T-helper 17 cell (primary cell): ENCODE measurements around the gene JAKMIP3. TPM values are rescaled to one million over a fixed set of nuclear protein-coding genes. Genes with fewer than 3 reads are reported as not detected.
A peak's percentile ranks its signal among the peaks of the same experiment; 100 is the strongest.

Experiments used
- ATAC-seq: fragments of 150-1000 bp; cut with Tn5 transposase; 2 replicates; pipeline ENCODE4 v1.10.0; 2021; ENCODE audit warnings: mild to moderate bottlenecking, moderate library complexity
- DNase-seq, 3 donors: peaks; one replicate each; pipeline versions ENCODE4 v3.0.0 to v3.0.0-alpha.2; 2020 to 2021
- H3K9me3 ChIP-seq: one replicate; pipeline ENCODE4 v1.7.0; 2013; ENCODE audit warnings: low read length, mild to moderate bottlenecking; ENCODE audit not compliant: control insufficient read depth, poor library complexity, severe bottlenecking
- H3K27ac Mint-ChIP-seq: one replicate; pipeline ENCODE4 v1.8.0; 2022; ENCODE audit warnings: mild to moderate bottlenecking, moderate library complexity, mixed read lengths
- H3K27me3 Mint-ChIP-seq: one replicate; pipeline ENCODE4 v1.8.0; 2022; ENCODE audit warnings: mixed read lengths
- H3K36me3 Mint-ChIP-seq: one replicate; pipeline ENCODE4 v1.8.0; 2022; ENCODE audit warnings: low read depth, mixed read lengths
- H3K4me1 Mint-ChIP-seq: one replicate; pipeline ENCODE4 v1.8.0; 2022; ENCODE audit warnings: mild to moderate bottlenecking, mixed read lengths
- H3K4me3 Mint-ChIP-seq: one replicate; pipeline ENCODE4 v1.8.0; 2022; ENCODE audit warnings: mild to moderate bottlenecking, moderate library complexity, mixed read lengths
- total RNA-seq, 4 donors: library from RNA in 2 of 4; stranded (reverse) in 2 of 4; gene quantifications; one replicate each; pipeline ENCODE4 v1.2.3 and lab custom pipeline; 2022 to 2026

JAKMIP3 gene
- total RNA-seq: under 1 TPM; 0.22 to 0.39 TPM
- total RNA-seq (lab: John Stamatoyannopoulos, UW): 1.7 to 7.3 reads per million in 2 donors

DNA sequence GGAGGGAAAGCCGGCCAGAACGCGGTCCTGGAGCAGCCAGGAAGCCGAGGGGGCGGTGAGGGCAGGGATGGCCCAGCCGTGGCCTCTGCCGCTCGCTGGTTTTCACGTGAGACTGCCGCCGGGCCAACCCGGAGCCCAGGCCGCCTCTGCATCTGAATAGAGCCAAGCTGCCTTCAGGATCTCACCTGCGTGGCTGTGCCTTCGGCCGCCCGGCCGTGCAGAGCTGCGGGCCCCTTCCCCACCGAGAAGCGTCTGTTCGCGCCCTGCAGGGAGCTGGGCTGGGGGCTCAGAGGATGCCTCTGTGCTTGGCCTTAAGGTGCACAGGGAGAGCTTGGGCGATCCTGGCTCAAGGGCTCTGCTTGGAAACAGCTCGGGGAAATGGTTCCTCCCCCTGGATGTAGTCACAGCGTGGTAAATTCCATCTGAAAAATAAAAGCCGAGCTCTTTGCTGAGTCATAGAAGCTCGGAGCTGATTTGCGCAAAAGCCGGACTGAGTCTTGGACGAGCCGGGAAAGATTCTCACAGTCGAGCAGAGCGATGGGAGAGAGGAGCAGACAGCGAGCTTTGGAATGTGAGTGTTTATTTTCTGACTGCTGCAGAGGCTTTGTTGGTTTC lies at the start of gene JAKMIP3:
Gene JAKMIP3, plus strand, starts transcription at position 456 of the 615 bp plus-strand sequence. CDS start 38,863 bp downstream, outside the sequence.
- ATAC-seq (no peak), DNase-seq (no peak)
- peaks cover 52% of the 10 kb centered on the region for H3K27me3 Mint-ChIP-seq
- peak within 1 kb of the TSS; percentile 62 for H3K27ac Mint-ChIP-seq
- no peaks in the 10 kb centered on the region for H3K9me3 ChIP-seq
- peak within 1 kb of the TSS; percentile 83 for H3K4me3 Mint-ChIP-seq
- peaks cover 13% of the 10 kb centered on the region for H3K4me1 Mint-ChIP-seq
- no peaks in the 10 kb centered on the region for H3K36me3 Mint-ChIP-seq

DNA sequence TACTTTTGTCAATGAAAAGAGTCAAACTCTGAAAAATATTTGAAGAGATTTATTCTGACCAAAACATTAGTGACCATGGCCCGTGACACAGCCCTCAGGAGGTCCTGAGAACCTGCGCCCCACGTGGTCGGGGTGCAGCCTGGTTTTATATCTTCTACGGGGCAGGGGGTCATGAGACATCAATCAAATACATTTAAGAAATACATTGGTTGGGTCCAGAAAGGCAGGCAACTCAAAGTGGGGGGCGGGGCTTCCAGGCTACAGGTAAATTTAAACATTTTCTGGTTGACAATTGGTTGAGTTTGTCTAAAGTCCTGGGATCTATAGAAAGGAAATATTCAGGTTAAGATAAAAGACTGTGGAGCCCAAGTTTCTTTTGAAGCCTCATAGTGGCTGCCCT lies 49.2 kb upstream of the JAKMIP3 start:
- H3K9me3 ChIP-seq: no peaks in the 10 kb centered on the region
- no peak for ATAC-seq
- Mint-ChIP-seq H3K4me3 (no peak overlapping the region), H3K36me3 (no peaks in the 10 kb centered on the region), H3K4me1 (peaks cover 2% of the 10 kb centered on the region), H3K27me3 (peaks cover 22% of the 10 kb centered on the region), H3K27ac (peak overlapping the region; percentile 47)
- DNase-seq: no peak

- Mint-ChIP-seq H3K4me1 (peaks cover 8% of the 10 kb centered on the region), H3K27ac (no peak overlapping the region), H3K27me3 (peaks cover 23% of the 10 kb centered on the region), H3K36me3 (no peaks in the 10 kb centered on the region), H3K4me3 (no peak overlapping the region)
- no peak for ATAC-seq
- no peak for DNase-seq
- H3K9me3 ChIP-seq: no peaks in the 10 kb centered on the region
Observed at GRCh38 chr10:132018446-132018845, 47.3 kb upstream of the JAKMIP3 start.

GRCh38 chr10:132019366-132019765 lies 46.4 kb upstream of the JAKMIP3 start:
- Mint-ChIP-seq H3K36me3 (no peaks in the 10 kb centered on the region), H3K4me3 (no peak overlapping the region), H3K27ac (no peak overlapping the region), H3K27me3 (peaks cover 28% of the 10 kb centered on the region), H3K4me1 (peaks cover 10% of the 10 kb centered on the region)
- no peaks in the 10 kb centered on the region for H3K9me3 ChIP-seq
- DNase-seq (no peak), ATAC-seq (no peak)

- no peak for DNase-seq
- H3K27me3 Mint-ChIP-seq: peaks cover 35% of the 10 kb centered on the region
- no peak for ATAC-seq
- H3K4me3 Mint-ChIP-seq: no peak overlapping the region
- peaks cover 10% of the 10 kb centered on the region for H3K4me1 Mint-ChIP-seq
- H3K9me3 ChIP-seq: no peaks in the 10 kb centered on the region
- H3K36me3 Mint-ChIP-seq: no peaks in the 10 kb centered on the region
- peak overlapping the region; percentile 73 for H3K27ac Mint-ChIP-seq
Observed at GRCh38 chr10:132020456-132020855, 45.3 kb upstream of the JAKMIP3 start.

DNA sequence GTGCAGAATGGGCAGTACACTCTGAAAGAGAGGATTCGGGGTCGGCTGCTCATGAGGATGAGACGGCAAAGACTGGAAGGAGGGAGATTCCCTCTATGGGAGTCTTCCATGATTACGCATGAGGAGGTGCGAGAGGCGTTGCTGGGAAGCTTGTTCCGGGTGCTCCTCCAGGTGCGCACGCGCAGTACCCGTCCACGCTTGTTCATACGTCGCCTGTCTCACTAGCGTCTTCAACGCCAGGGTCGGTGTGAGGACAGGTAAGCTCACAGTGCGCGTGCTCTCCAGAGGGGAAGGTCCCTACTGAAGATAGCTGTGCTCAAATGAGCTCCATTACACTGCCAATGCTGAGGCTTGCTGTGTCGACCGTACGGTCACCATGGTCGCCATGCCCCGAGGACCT lies 44.7 kb upstream of the JAKMIP3 start:
- H3K36me3 Mint-ChIP-seq: no peaks in the 10 kb centered on the region
- ATAC-seq: no peak
- DNase-seq: no peak
- no peak overlapping the region for H3K4me3 Mint-ChIP-seq
- peaks cover 36% of the 10 kb centered on the region for H3K27me3 Mint-ChIP-seq
- H3K9me3 ChIP-seq: no peaks in the 10 kb centered on the region
- H3K4me1 Mint-ChIP-seq: peaks cover 10% of the 10 kb centered on the region
- peak overlapping the region; percentile 73 for H3K27ac Mint-ChIP-seq

DNA sequence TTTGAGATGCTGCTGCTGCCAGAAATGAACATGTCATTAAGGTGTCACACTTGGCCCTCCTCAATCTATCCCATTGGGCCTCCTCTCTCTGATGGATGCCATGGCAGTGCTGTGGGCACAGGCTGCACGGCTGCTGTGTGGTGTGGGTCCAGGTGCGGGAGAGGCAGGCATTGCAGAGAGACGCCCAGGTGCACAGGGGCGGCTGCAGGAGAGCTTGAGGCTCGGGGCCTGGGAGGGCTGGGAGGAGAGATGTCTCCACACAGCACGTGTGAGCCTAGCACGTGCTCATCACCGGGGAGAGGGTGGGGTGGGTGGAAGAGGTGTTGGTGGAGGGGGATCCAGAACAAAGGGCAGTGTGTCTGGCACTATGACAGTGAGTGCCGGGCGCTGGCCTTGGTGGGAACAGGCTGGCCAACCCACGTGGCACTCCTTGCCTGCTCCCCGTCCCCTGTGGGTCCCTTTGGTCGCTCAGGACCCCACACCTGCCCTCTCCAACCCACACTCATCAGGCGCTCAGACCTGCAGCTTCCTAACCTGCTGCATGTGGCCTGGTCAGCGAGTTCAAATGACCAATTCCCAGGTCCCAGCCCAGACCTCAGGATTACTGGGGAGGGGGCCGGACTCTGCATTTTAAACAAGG lies 44.1 kb upstream of the JAKMIP3 start:
- Mint-ChIP-seq H3K27me3 (peaks cover 39% of the 10 kb centered on the region), H3K36me3 (no peaks in the 10 kb centered on the region), H3K4me3 (no peak overlapping the region), H3K4me1 (peaks cover 10% of the 10 kb centered on the region), H3K27ac (no peak overlapping the region)
- ATAC-seq: no peak
- H3K9me3 ChIP-seq: no peaks in the 10 kb centered on the region
- no peak for DNase-seq

- H3K27ac Mint-ChIP-seq: no peak overlapping the region
Observed at GRCh38 chr10:132022241-132022640, 43.5 kb upstream of the JAKMIP3 start.

GRCh38 chr10:132023092-132023811 lies 42.5 kb upstream of the JAKMIP3 start:
- ATAC-seq: peak; percentile 90
- no peak overlapping the region for H3K27ac Mint-ChIP-seq

More at GRCh38 chr10:132022241-132022640, 43.5 kb upstream of the JAKMIP3 start:
- peaks cover 10% of the 10 kb centered on the region for H3K4me1 Mint-ChIP-seq
- no peaks in the 10 kb centered on the region for H3K9me3 ChIP-seq
- DNase-seq (no peak), ATAC-seq (no peak)
- H3K36me3 Mint-ChIP-seq: no peaks in the 10 kb centered on the region
- H3K27me3 Mint-ChIP-seq: peaks cover 46% of the 10 kb centered on the region
- no peak overlapping the region for H3K4me3 Mint-ChIP-seq

DNA sequence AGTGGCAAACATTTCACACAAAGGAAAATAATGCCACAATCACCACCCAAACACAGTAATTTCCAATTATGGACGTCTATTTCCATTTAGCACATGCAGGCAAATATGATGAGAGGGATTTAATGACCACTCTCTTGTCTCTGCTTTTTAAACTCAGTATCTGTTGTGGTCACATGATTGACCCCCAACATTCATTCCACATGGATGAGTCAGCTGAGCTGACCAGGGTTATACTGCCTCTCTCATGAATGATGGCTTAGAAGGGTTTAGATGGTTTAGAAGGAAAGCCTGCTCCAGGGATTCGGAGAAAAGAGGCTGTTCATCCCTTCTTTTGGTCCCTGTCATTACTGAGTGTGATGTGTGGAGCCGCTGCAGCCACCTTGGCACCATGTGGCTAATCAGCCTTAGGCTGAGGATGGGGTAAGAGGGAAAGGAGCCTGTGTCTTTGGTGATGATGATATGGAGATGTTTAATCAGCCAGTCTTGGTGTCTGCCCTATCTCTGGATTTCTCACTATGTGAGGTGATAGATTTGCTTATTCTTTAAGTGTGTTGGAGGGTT lies 38.2 kb upstream of the JAKMIP3 start:
- DNase-seq (no peak), ATAC-seq (no peak)
- no peaks in the 10 kb centered on the region for H3K9me3 ChIP-seq
- no peak overlapping the region for H3K4me3 Mint-ChIP-seq
- H3K36me3 Mint-ChIP-seq: no peaks in the 10 kb centered on the region
- H3K27ac Mint-ChIP-seq: no peak overlapping the region
- peaks cover 8% of the 10 kb centered on the region for H3K4me1 Mint-ChIP-seq
- peaks cover 78% of the 10 kb centered on the region for H3K27me3 Mint-ChIP-seq

More at GRCh38 chr10:132023092-132023811, 42.5 kb upstream of the JAKMIP3 start:
- peak; percentile 52 to 74 (median 59) for DNase-seq
- Mint-ChIP-seq H3K4me3 (peak overlapping the region; percentile 71), H3K27me3 (peaks cover 56% of the 10 kb centered on the region), H3K4me1 (peaks cover 10% of the 10 kb centered on the region), H3K36me3 (no peaks in the 10 kb centered on the region)
- no peaks in the 10 kb centered on the region for H3K9me3 ChIP-seq

DNA sequence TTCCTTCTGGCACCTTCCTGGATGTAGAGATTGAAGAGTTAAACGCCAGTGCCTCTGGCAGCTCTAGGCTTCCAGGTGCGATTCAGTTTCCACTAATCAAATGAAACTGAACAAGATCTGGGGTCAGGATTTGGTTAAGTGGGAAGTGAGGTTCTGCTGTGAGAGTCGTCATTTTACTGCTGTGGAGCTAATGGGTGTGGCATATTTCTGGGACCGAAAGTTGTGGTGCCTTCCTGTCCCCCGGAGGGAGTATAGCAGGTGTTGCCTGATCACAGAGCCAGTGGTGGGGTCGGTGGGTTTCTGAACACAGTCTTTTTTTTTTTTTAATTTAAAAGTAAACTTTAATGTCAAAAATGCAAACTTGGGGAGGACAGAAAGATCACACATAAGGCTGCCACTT lies 37.0 kb upstream of the JAKMIP3 start:
- ATAC-seq (no peak), DNase-seq (no peak)
- H3K27me3 Mint-ChIP-seq: peaks cover 77% of the 10 kb centered on the region
- no peaks in the 10 kb centered on the region for H3K9me3 ChIP-seq
- no peaks in the 10 kb centered on the region for H3K36me3 Mint-ChIP-seq
- peaks cover 2% of the 10 kb centered on the region for H3K4me1 Mint-ChIP-seq
- no peak overlapping the region for H3K4me3 Mint-ChIP-seq
- H3K27ac Mint-ChIP-seq: no peak overlapping the region

- peaks cover 76% of the 10 kb centered on the region for H3K27me3 Mint-ChIP-seq
- H3K4me1 Mint-ChIP-seq: no peaks in the 10 kb centered on the region
- no peak for DNase-seq
- no peak overlapping the region for H3K27ac Mint-ChIP-seq
- peaks cover 2% of the 10 kb centered on the region for H3K36me3 Mint-ChIP-seq
- ATAC-seq: no peak
- H3K4me3 Mint-ChIP-seq: no peak overlapping the region
- no peaks in the 10 kb centered on the region for H3K9me3 ChIP-seq
Observed at GRCh38 chr10:132030898-132031463, 34.8 kb upstream of the JAKMIP3 start.

DNA sequence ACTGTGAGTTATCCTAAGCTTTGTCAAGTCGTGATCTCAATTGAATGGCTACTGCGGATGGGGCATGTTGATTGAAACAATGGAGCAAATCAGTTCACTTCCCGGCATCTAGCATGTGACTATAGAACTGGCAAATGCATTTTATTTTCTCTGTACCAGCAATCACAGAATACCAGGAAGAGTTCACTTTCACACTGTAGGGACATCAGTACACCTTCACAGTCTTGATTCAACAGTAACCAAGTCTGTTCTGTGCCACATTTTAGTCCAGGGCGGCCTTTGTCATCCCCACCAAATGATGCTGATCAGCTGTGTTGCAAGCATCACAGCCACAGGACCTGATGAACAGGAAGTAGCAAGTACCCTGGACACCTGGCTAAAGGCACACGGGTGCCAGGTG lies 32.1 kb upstream of the JAKMIP3 start:
- ATAC-seq: no peak
- no peak overlapping the region for H3K27ac Mint-ChIP-seq
- DNase-seq: no peak
- no peak overlapping the region for H3K4me3 Mint-ChIP-seq
- peaks cover 2% of the 10 kb centered on the region for H3K4me1 Mint-ChIP-seq
- H3K36me3 Mint-ChIP-seq: peaks cover 2% of the 10 kb centered on the region
- no peaks in the 10 kb centered on the region for H3K9me3 ChIP-seq
- H3K27me3 Mint-ChIP-seq: peaks cover 70% of the 10 kb centered on the region
